Testis (tissue), 2 donors: ENCODE results near the gene MAP3K9.

Experiments used
- CTCF ChIP-seq, 3 experiments: fragments of 450-650 bp in 2 of 3; fragments of 200-600 bp in 1 of 3; sonication (generic) in 1 of 3; IDR thresholded peaks; one replicate each; pipeline ENCODE4 v1.5.1; 2016 to 2019; ENCODE audit warnings: antibody characterized with exemption in 3 of 3, mild to moderate bottlenecking in 2 of 3, moderate library complexity in 1 of 3
- POLR2A ChIP-seq: fragments of 450-650 bp; IDR thresholded peaks from one replicate; pipeline ENCODE4 v1.6.1; 2017; ENCODE audit warnings: antibody characterized with exemption, mild to moderate bottlenecking, moderate library complexity

DNA sequence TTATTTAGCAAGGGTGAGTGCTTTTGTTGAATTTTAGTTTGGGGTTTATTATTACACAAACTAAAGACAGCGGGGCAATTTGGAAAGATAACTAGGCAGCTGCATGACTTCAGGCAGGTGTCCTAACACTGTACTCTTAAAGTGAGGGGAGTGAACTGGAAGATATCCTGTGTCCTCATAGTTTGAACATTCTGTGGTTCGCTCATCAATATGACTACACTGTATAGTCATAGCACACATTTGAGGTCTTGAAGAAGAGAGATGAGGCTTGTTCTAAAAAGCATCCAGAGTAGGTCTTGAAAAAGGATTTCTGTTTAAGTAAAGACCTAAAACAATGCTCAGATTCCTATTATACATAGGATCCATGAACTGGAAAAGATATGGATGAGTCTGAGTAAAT lies 1.7 kb upstream of the MAP3K9 start:
- no peak for TF ChIP-seq CTCF (IDR thresholded peaks at IDR 0.05)
- TF ChIP-seq POLR2A, result no peak
